Small intestine (tissue), 7 donors: ENCODE measurements around the gene ZC3HAV1L. TPM values are rescaled to one million over a fixed set of nuclear protein-coding genes. Genes with fewer than 3 reads are reported as not detected.
"Not testable (repeated sequence)": the region's sequence is repeated elsewhere in the genome, so short reads cannot be mapped to it uniquely, and the experiment has no call there.

ENCODE experiments used
- DNase-seq, 2 donors: peaks; one replicate each; pipeline versions ENCODE4 v3.0.0 to v3.0.0-alpha.2; 2013
- FAIRE-seq: peaks from 2 replicates; lab custom pipeline; 2012; peaks lifted over from hg19 to GRCh38; lab: Jason Lieb, UNC
- H3K27ac ChIP-seq, 3 donors: one replicate each; pipeline ENCODE4 v1.5.1; 2013; ENCODE audit warnings: low read length in 2 of 3, mild to moderate bottlenecking in 2 of 3, control low read depth in 1 of 3, inconsistent platforms in 1 of 3, low read depth in 1 of 3, moderate library complexity in 1 of 3
- H3K27me3 ChIP-seq, 3 donors: one replicate each; pipeline ENCODE4 v1.6.1; 2013; ENCODE audit warnings: low read length in 3 of 3, inconsistent platforms in 1 of 3; ENCODE audit not compliant: control insufficient read depth in 3 of 3, insufficient read depth in 3 of 3
- H3K36me3 ChIP-seq, 3 donors: one replicate each; pipeline ENCODE4 v1.6.1; 2013; ENCODE audit warnings: low read length in 3 of 3, inconsistent platforms in 1 of 3, low read depth in 1 of 3, mild to moderate bottlenecking in 1 of 3, moderate library complexity in 1 of 3; ENCODE audit not compliant: control insufficient read depth in 3 of 3, insufficient read depth in 2 of 3
- H3K4me1 ChIP-seq, 3 donors: one replicate each; pipeline ENCODE4 v1.6.1; 2013; ENCODE audit warnings: low read length in 2 of 3, inconsistent platforms in 1 of 3, low read depth in 1 of 3, mild to moderate bottlenecking in 1 of 3, moderate library complexity in 1 of 3; ENCODE audit not compliant: control insufficient read depth in 3 of 3, insufficient read depth in 2 of 3
- H3K4me3 ChIP-seq, 3 donors: one replicate each; pipeline ENCODE4 v1.5.1; 2013; ENCODE audit warnings: low read length in 3 of 3, control low read depth in 1 of 3, inconsistent platforms in 1 of 3, low read depth in 1 of 3, mild to moderate bottlenecking in 1 of 3, moderate library complexity in 1 of 3
- H3K9me3 ChIP-seq, 2 donors: one replicate each; pipeline ENCODE4 v1.6.1; 2013; ENCODE audit warnings: low read depth in 1 of 2, low read length in 1 of 2; ENCODE audit not compliant: control insufficient read depth in 2 of 2, insufficient read depth in 1 of 2
- WGBS, 3 donors: extraction: QIAGEN DNeasy Blood & Tissue Kit; methylation state at CpG; one replicate each; pipeline ENCODE4 v1.1.7; 2013; 5-methylcytosine and 5-hydroxymethylcytosine counted together
- polyA plus RNA-seq, 4 donors: library from polyadenylated mRNA; stranded (reverse) in 3 of 4; unstranded in 1 of 4; fragments of 200-250 nt in 3 of 4; fragments of 120-200 nt in 1 of 4; gene quantifications; one replicate each; pipeline versions ENCODE4 v1.2.1 to v1.2.3, GENCODE V29; 2013
- donor health status: healthy with polysubstance abuse.
- donor health status: control.
- donor health status: control.
- donor health status: Bipolar disorder and iron deficiency.
- donor health status: healthy.

Gene ZC3HAV1L
- polyA plus RNA-seq, 4 donors = 1.7 to 10.7 TPM; not detected in 2

GRCh38 chr7:138982204-138982623, 53.6 kb downstream of the ZC3HAV1L start:
- Histone ChIP-seq H3K27ac (no peak overlapping the region), H3K9me3 (no peaks in the 10 kb centered on the region), H3K27me3 (peaks cover 0 to 6% (median 0%) of the 10 kb centered on the region in 3 donors), H3K4me1 (peaks cover 0 to 14% (median 0%) of the 10 kb centered on the region in 3 donors), H3K36me3 (no peaks in the 10 kb centered on the region), H3K4me3 (peak overlapping the region in 1 of 3 donors; percentile 50)
- WGBS, 3 donors = 22 to 41% (median 35%) methylated on average over 14 of the region's 14 CpGs
- DNase-seq (no peak), FAIRE-seq (no peak)

- Histone ChIP-seq H3K4me3 (peak within 1 kb of the TSS; percentile 53 to 81 (median 62)), H3K4me1 (peaks cover 0 to 14% (median 0%) of the 10 kb centered on the region in 3 donors), H3K27ac (no peak within 1 kb of the TSS), H3K9me3 (no peaks in the 10 kb centered on the region), H3K36me3 (no peaks in the 10 kb centered on the region), H3K27me3 (peaks cover 0 to 6% (median 0%) of the 10 kb centered on the region in 3 donors)
- no peak for FAIRE-seq
- WGBS, 3 donors = 1 to 3% (median 2%) methylated on average over 48 to 105 of the region's 105 CpGs
- peak; percentile 65 to 84 for DNase-seq
These were observed 54.3 kb downstream of the ZC3HAV1L start, which contains the start of gene KIAA1549 for GRCh38 chr7:138981332-138982203. TSS of gene KIAA1549 (minus strand) at chr7:138981389. CDS start at chr7:138981269, 120 bp downstream.

- H3K27me3 ChIP-seq = peaks cover 0 to 6% (median 0%) of the 10 kb centered on the region in 3 donors
- FAIRE-seq = no peak
- WGBS, 3 donors = 0 to 1% (median 1%) methylated on average over 36 to 68 of the region's 68 CpGs
- H3K36me3 ChIP-seq = no peaks in the 10 kb centered on the region
- DNase-seq = no peak
- H3K4me1 ChIP-seq = peaks cover 0 to 14% (median 0%) of the 10 kb centered on the region in 3 donors
- peak overlapping the region; percentile 53 to 81 (median 62) for H3K4me3 ChIP-seq
- no peak overlapping the region for H3K27ac ChIP-seq
- no peaks in the 10 kb centered on the region for H3K9me3 ChIP-seq
These were observed 55.1 kb downstream of the ZC3HAV1L start for GRCh38 chr7:138980563-138981291.

- WGBS, 3 donors = 19 to 32% (median 19%) methylated on average over 9 of the region's 9 CpGs
- FAIRE-seq = no peak
- H3K27ac ChIP-seq = no peak overlapping the region
These were observed 55.8 kb downstream of the ZC3HAV1L start for GRCh38 chr7:138979988-138980562.

GRCh38 chr7:138979226-138979979, 56.4 kb downstream of the ZC3HAV1L start:
- no peak overlapping the region for H3K27ac ChIP-seq
- peaks cover 0 to 14% (median 0%) of the 10 kb centered on the region in 3 donors for H3K4me1 ChIP-seq
- H3K27me3 ChIP-seq = peaks cover 0 to 6% (median 0%) of the 10 kb centered on the region in 3 donors
- peak overlapping the region in 1 of 3 donors; percentile 81 for H3K4me3 ChIP-seq
- no peaks in the 10 kb centered on the region for H3K9me3 ChIP-seq
- no peaks in the 10 kb centered on the region for H3K36me3 ChIP-seq
- DNase-seq = no peak
- no peak for FAIRE-seq
- WGBS, 3 donors = 79 to 93% (median 84%) methylated on average over 6 of the region's 6 CpGs

More at GRCh38 chr7:138979988-138980562, 55.8 kb downstream of the ZC3HAV1L start:
- H3K36me3 ChIP-seq = no peaks in the 10 kb centered on the region
- peak overlapping the region in 2 of 3 donors; percentile 62 to 81 for H3K4me3 ChIP-seq
- no peaks in the 10 kb centered on the region for H3K9me3 ChIP-seq
- DNase-seq = peak; percentile 21 to 25
- H3K27me3 ChIP-seq = peaks cover 0 to 6% (median 0%) of the 10 kb centered on the region in 3 donors
- peaks cover 0 to 14% (median 0%) of the 10 kb centered on the region in 3 donors for H3K4me1 ChIP-seq

GRCh38 chr7:138978541-138979184, 57.2 kb downstream of the ZC3HAV1L start:
- FAIRE-seq (no peak), DNase-seq (no peak)
- Histone ChIP-seq H3K9me3 (no peaks in the 10 kb centered on the region), H3K27ac (no peak overlapping the region), H3K4me1 (peaks cover 0 to 14% (median 0%) of the 10 kb centered on the region in 3 donors), H3K36me3 (no peaks in the 10 kb centered on the region), H3K27me3 (peaks cover 0 to 6% (median 0%) of the 10 kb centered on the region in 3 donors), H3K4me3 (no peak overlapping the region)
- 79 to 86% (median 81%) methylated on average over 6 of the region's 6 CpGs for WGBS, 3 donors

GRCh38 chr7:138976161-138976560, 59.7 kb downstream of the ZC3HAV1L start:
- not testable (repeated sequence) for H3K4me3 ChIP-seq, H3K27ac ChIP-seq, DNase-seq, H3K9me3 ChIP-seq, H3K36me3 ChIP-seq, FAIRE-seq, H3K27me3 ChIP-seq
- peaks cover 0 to 14% (median 0%) of the 10 kb centered on the region in 3 donors for H3K4me1 ChIP-seq
- 56 to 76% (median 74%) methylated on average over 11 of the region's 11 CpGs for WGBS, 3 donors
